Amniotic epithelial cell (primary cell): ENCODE measurements around the gene HOXD11.

Source experiments
- DNase-seq: peaks from one replicate; pipeline ENCODE4 v3.0.0-alpha.2; 2010; ENCODE audit warnings: low read depth

HOXD11 gene

GRCh38 chr2:176106581-176107539 lies at the start of gene HOXD11:
TSS of gene HOXD11 (plus strand) at chr2:176107280. CDS start at chr2:176107356, 76 bp downstream.
- peak; percentile 25 for DNase-seq

DNA sequence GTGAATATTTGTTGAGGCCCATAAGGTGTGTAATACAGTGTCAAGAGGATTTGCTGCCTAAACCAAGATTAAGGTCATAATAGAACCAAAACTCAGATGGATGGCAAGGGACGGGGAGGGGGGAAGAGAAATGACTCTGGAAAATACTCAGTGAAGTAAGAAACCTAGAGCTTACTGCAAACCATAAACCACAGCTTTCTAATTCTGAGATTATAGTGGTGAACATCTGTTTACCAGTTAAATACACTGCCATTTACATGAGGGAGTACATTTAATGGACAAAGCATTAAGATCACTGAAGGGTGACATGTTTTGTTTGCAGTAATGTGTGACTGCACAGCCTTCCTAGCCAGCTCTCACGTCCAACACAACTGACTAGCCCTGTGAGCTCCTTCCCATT lies 43.1 kb upstream of the HOXD11 start:
- no peak for DNase-seq

DNA sequence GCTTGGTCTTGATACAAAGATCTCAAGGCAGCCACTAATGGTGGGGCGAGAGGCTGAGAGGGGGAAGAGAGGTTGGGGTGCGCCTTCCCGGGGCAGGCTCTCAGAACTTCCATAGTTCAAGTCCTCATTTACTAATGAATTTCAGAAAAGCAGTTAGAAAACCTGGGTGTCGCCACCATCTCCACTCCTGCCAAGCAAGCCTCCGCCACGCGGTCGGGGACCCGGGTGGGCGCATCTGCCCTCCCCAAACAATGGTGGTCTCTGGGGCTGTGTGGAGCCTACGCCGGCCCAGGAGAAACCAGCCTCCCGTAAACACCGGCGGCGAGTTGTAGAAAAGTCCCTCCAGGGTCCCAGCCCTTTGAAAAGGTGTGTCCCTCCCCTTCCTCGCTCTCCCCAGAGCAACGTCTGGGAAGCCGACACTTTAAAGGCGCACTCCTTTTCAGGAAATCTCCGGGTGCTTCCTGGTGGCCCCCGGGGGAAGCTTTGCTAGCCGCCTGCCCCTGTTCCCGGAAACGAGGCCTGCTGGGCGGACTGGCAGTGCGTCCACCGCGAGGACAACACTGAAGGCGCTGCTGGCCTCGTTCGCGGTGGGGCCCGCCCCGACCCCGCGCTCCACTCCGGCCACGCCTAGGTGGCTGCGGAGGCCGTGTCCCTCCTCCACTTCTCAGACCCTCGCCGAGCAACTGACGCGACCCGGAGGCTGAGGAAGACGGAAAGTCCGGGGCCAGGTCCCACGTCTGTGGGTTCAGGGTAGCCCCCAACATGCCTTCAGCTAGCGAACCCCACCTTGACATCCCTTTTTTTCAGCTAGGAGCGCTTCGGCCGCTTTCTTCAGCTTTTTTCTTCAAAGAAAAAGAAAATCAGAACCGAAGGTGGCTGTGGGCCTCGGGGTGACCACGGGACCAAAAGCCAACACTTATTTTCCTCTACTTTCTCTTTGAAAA lies 40.2 kb upstream of the HOXD11 start:
- no peak for DNase-seq

- DNase-seq = no peak
These were observed 39.3 kb upstream of the HOXD11 start for GRCh38 chr2:176067589-176068418.

DNA sequence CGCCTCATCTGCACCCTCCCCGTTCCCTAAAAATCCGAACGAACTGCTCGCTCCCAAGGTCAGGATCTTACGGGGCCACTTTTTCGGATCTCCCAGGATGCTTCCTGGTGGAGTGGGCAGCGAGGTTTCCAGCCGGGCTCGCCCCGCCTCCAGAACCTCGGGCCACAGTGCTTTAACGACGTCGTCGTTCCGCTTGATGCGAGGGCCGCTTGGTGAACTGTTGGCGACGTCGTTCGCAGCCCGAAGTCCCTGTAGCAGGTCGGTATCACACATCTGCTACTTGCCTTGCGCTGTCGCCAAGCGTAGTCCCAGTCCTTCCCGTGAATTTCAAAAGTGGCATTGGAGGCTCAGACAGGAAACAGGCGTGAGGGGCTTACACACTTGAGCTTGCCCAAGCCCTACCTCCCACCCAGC lies 38.7 kb upstream of the HOXD11 start:
- no peak for DNase-seq

DNA sequence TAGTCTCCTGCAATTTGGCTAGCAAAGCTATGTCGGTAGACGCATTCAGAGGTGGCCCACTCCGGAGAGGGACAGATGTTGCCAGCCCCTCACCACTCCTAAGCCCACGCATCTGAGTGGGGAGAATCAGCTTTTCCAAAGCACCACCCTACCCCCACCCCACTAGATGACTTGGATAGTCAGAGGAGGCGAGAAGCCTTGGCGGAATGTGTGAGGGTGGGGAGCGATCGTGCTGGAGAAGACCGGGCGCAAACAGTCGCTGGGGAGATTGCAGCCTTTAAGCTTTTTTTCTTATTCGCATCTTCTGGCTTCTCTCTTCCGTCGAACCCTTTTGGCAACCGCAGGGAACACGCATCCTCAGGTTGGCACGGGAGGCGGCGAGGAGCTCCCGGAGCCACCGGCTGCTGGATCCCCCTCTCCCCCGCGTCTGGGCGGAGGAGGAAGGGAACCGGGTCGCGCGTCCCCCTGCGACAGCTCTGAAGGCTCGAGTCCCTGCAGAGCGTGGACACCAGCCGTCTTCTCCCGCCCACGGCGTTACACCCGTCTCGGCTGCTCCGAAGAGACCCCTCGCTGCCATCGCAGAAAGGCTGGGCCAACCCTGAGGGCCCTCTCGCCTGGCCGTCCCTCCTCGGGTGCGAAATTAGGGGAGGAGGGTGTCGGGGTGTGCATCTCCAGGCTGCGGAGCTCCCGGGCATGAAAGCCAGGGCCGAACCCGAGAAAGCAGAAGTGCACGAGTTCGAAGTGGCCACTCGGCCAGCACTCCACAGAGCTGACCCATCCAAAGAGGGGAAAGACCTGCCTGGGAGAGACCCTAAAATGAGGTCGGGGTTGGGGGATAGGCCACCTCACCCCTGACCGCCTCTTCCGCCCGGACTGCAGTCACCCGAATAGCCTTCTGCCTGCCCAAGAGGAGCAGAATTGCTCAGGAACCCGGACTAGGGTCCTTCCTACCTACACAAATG lies 35.5 kb upstream of the HOXD11 start:
- DNase-seq = no peak

GRCh38 chr2:176072292-176072669 lies 34.8 kb upstream of the HOXD11 start:
- no peak for DNase-seq

DNA sequence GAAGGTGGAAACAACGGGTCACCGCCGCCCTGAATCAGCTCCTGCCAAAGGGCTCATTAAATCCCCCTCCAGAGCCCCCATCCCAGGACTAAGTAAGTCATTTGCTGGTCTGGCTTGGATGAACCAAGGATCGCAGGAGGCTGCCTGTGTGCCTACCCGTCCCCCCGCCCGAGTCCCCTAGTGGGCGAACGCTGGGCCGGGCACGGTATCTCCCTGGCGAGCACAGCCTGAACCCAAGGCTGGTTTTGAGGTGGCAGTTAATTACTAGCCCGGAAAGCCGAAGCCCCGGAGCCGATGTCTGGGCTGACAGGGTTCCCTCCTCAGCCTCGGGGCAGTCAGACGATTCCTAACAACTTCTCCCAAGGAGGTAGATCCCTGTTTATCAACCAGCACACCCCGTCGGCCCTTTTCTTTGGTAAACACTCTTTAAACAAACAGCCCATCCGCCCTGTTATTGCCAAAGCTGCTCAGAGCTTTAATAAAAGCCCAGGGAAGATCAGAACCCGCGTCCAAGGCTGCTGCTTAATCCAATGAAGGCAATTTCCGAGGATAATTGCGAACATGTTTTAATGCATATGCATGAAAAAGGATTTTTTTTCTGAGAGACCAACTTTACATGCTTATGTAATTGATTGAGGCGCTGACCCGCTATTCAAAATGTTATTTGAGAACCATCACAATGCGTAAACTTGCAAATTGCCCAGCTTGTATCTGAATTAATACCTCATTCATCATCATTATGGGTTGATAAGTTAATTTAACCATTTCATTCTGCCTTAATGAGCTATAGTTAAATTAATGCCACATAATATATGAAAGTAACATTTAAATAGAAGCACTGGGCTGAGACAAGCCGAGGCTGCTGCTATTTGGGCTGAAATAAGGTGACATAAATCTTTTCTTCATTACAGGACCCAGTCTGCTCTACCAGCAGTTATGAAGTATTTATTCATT lies 33.9 kb upstream of the HOXD11 start:
- DNase-seq = no peak

DNA sequence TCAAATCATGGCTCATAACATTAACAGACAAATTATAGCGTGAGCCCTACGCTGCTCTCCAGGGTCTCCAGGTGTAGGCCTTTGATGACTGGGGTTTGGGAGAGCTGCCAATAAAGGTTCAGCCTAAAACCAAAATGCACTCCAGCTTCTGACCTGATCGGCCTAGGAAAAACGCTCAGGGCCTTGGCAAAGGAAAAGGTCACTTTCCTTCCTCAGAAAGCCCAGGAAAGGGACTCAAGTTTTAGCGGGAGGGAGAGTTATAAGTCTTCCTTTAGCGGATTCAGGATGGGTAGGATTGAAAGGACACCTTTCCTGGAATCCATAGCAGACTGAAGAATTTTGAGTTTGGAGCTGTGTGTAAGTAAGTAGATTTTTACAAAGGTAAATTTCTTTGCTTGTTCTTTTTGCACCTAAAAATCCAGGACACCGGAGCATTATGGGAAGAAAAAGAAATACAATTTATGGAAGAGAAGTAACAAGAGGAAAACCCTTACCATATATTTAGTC lies 32.1 kb upstream of the HOXD11 start:
- no peak for DNase-seq

DNA sequence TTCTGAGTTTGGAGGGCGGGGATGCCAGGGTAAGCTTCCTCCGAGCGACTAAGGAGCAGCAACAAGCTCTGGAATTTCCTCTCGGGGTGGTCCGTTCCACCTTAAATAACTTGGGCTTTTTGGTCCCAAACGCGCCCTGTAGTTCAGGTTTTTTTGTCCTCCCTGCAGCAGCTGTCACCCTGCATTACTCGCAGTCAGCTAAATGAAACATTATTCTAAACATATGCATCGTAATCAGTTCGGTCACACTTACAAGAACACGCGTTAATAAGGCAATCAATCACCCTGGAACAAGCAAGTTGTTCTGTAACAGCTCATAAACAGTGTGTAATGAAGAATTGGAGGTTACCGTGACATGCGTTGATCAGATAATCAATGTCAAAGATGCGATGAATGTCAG lies 31.6 kb upstream of the HOXD11 start:
- no peak for DNase-seq

- DNase-seq = no peak
These were observed 31.0 kb upstream of the HOXD11 start for GRCh38 chr2:176076063-176076462.

- DNase-seq = no peak
These were observed 30.3 kb upstream of the HOXD11 start for GRCh38 chr2:176076796-176077195.

DNA sequence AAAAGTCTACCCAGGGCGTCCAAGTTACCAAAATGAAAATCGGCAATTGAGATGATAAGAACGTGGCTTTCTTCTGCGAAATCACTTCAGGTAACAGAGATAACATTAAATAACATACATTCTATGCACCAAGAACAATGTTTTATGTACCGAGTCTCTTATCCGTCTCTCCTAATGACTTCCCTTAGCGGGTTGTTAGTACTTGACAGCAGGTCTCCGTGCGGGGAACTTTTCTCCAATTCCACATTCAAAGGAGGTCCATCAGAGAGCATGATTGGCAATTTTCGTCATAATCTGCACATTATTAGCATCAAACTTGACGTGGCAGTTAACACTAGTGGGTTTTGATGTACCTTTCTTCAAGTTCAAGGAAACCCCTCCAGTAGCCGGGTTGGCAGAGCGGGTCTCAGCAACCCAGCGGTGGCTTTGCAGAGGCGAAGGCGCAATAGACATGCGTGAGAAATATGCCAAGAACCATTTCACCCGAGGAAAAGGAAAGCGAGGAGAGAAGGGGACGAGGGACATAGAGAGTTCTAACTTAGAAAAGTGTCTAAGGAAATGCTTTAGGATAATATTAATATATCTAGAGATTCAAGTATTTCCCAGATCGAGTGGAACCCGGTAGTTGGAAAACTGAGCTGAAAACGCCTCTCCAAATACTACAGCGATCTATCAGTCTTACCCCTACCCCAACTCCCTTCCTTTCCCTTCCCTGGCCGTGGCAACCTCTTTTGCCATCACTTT lies 28.4 kb upstream of the HOXD11 start:
- no peak for DNase-seq

DNA sequence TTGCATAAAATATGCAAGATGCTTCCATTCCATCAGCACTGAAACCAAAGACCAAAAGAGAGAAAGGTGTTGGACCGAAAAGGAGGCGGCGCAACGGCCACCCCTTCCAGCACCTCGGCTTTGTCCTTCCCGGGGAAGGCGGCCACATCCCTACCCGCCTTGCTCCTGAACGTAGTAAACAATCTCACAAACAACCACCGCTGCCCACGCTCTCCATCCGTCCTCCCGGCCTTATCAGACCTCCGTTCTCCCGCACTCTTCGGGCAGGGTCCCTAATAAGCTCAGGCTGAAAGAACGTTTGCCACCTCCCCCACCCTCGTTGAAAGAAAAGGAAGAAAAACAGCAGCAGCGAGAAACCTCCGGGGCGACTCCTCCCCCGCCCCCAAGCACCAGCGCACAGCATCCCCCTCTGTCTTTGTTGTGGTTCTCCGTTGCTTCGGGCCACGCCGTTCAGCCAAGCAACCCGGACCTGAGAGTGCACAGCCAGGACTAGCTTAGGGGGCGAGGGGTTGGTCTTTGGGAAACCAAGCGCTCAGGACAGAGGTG lies 27.7 kb upstream of the HOXD11 start:
- no peak for DNase-seq

- no peak for DNase-seq
These were observed 27.1 kb upstream of the HOXD11 start for GRCh38 chr2:176079831-176080539.

DNA sequence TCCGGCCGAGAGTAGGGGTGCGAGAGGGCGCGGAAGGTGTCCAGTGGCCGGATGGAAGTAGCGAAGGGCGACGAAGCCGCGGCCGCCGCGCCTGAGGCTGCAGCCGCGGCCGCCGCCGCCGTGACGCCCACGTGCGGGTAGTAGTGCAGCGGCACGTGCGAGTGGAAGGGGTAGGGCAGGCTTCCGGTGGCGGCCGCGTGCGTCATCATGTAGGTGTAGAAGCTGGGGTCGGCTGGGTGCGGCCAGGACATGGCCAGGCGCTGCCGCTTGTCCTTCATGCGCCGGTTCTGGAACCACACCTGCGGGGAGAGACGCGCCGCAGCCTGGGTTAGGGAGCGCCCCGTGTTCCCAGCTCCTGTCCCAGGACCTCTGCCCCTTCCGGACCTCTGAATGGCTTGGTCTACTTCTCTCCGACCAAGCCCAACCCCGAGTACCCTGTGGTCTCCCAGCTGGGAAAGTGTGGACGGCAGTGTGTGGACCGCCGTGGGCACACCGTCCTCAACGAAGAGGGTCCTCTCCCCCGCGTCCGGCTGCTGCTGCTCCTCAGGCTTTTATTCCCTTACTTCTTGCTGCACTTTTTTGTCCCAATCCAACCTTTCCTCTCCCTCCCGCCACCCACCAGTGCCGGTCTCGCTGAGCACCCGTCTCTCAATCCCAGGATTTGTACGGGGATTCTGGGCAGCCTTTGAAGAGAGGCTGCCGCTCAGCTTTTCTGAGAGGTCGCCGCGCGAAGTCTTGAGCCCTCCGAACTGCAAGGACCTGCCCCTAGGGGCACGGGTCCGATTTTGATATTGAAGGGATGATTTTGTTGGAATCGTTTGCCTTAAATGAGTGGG lies 26.3 kb upstream of the HOXD11 start:
- no peak for DNase-seq

DNA sequence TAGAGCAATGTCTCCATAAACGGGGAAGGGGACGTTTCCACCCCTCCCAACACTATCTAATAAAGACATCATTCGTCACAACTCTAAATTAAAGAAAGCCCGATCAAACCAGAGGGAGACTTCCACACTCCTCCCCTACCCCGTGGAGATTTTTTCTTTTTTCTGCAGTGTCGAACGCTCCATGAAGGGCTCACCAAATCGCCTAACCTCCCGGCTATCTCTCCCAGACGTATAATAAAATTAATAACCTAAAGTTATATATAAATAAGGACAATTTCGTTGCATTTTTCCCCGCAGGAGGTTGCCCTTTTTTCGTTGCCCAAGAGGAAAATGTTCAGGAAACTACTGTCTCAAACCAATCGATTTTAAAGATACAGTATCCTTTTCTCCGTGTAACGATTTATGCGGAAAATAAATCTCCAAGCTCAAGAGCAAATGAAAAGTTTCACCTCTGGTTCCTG lies 25.7 kb upstream of the HOXD11 start:
- DNase-seq = no peak
